SK-N-SH treated with all-trans-retinoic acid at 6 μM for 48 hours (cell line): Measurements from ENCODE around the gene DNM2.
A peak's percentile ranks its signal among the peaks of the same experiment; 100 is the strongest.

Experiments
- ATAC-seq: fragments of 200-7000 bp; cut with Tn5 transposase; 3 replicates; pipeline ENCODE4 v1.9.1; 2020; ENCODE audit warnings: mild to moderate bottlenecking, moderate library complexity
- ARNTL ChIP-seq: fragments of 450-650 bp; formaldehyde crosslinking; IDR thresholded peaks from 2 replicates; pipeline ENCODE4 v1.5.0; 2020; ENCODE audit warnings: low read depth, mild to moderate bottlenecking, moderate library complexity, borderline replicate concordance
- BACH2 ChIP-seq: fragments of 250-450 bp; sonication (Bioruptor Pico); IDR thresholded peaks from 2 replicates; pipeline ENCODE4 v1.9.0; 2021; ENCODE audit warnings: mild to moderate bottlenecking, borderline replicate concordance
- CSDC2 ChIP-seq: fragments of 250-450 bp; sonication (Bioruptor Pico); IDR thresholded peaks from 2 replicates; pipeline ENCODE4 v1.5.0; 2020; ENCODE audit warnings: mild to moderate bottlenecking, moderate library complexity
- ESRRG ChIP-seq: fragments of 250-450 bp; sonication (Bioruptor Pico); IDR thresholded peaks from 2 replicates; pipeline ENCODE4 v1.6.1; 2021; ENCODE audit warnings: mild to moderate bottlenecking
- GLIS3 ChIP-seq: fragments of 250-450 bp; sonication (Bioruptor Pico); IDR thresholded peaks from 2 replicates; pipeline ENCODE4 v1.5.0; 2020; ENCODE audit warnings: mild to moderate bottlenecking, moderate library complexity
- ISL1 ChIP-seq: fragments of 250-450 bp; sonication (Bioruptor Pico); IDR thresholded peaks from 2 replicates; pipeline ENCODE4 v2.1.2; 2022; ENCODE audit warnings: mild to moderate bottlenecking, moderate library complexity
- OSR1 ChIP-seq: fragments of 250-450 bp; sonication (Bioruptor Pico); IDR thresholded peaks from 2 replicates; pipeline ENCODE4 v1.8.0; 2022; ENCODE audit warnings: moderate library complexity, mild to moderate bottlenecking, inconsistent platforms
- PPARA ChIP-seq: fragments of 250-450 bp; sonication (Bioruptor Pico); IDR thresholded peaks from 2 replicates; pipeline ENCODE4 v1.5.0; 2020; ENCODE audit warnings: mild to moderate bottlenecking, borderline replicate concordance
- RARB ChIP-seq: fragments of 250-450 bp; sonication (Bioruptor Pico); IDR thresholded peaks from 2 replicates; pipeline ENCODE4 v1.8.0; 2021; ENCODE audit warnings: mild to moderate bottlenecking, moderate library complexity
- SNAI2 ChIP-seq: fragments of 250-450 bp; sonication (Bioruptor Pico); IDR thresholded peaks from 2 replicates; pipeline ENCODE4 v1.5.0; 2020; ENCODE audit warnings: mild to moderate bottlenecking, moderate library complexity
- TCF4 ChIP-seq: fragments of 250-450 bp; sonication (Bioruptor Pico); IDR thresholded peaks from 2 replicates; pipeline ENCODE4 v1.8.0; 2021; ENCODE audit warnings: mild to moderate bottlenecking, moderate library complexity, borderline replicate concordance
- TOX ChIP-seq: fragments of 250-450 bp; sonication (Bioruptor Pico); IDR thresholded peaks from 2 replicates; pipeline ENCODE4 v1.8.0; 2021; ENCODE audit warnings: mild to moderate bottlenecking, moderate library complexity, borderline replicate concordance
- ZC3H10 ChIP-seq: fragments of 250-450 bp; sonication (Bioruptor Pico); IDR thresholded peaks from 2 replicates; pipeline ENCODE4 v1.5.1; 2021; ENCODE audit warnings: mild to moderate bottlenecking, moderate library complexity
- ZFP3 ChIP-seq: fragments of 250-450 bp; sonication (Bioruptor Pico); IDR thresholded peaks from 2 replicates; pipeline ENCODE4 v1.5.0; 2020; ENCODE audit warnings: mild to moderate bottlenecking, moderate library complexity
- ZFP30 ChIP-seq: fragments of 450-650 bp; formaldehyde crosslinking; IDR thresholded peaks from 2 replicates; pipeline ENCODE4 v1.5.0; 2022; ENCODE audit warnings: mild to moderate bottlenecking, moderate library complexity
- ZNF565 ChIP-seq: fragments of 450-650 bp; formaldehyde crosslinking; conservative IDR thresholded peaks from 2 replicates; pipeline ENCODE4 v1.5.0; 2020; ENCODE audit warnings: low read depth, mild to moderate bottlenecking, moderate library complexity
- ZNF70 ChIP-seq: fragments of 450-650 bp; formaldehyde crosslinking; IDR thresholded peaks from 2 replicates; pipeline ENCODE4 v1.5.0; 2020; ENCODE audit warnings: mild to moderate bottlenecking, moderate library complexity
- TF ChIP-seq, protein P1 (sequence below): fragments of 250-450 bp; sonication (Bioruptor Pico); IDR thresholded peaks from 2 replicates; pipeline ENCODE4 v1.8.0; 2021; ENCODE audit warnings: low read depth, mild to moderate bottlenecking, moderate library complexity, borderline replicate concordance
- TF ChIP-seq, protein P2 (sequence below): fragments of 250-450 bp; sonication (Bioruptor Pico); IDR thresholded peaks from 2 replicates; pipeline ENCODE4 v1.5.1; 2020; ENCODE audit warnings: low read depth, mild to moderate bottlenecking, moderate library complexity
- TF ChIP-seq, protein P3 (sequence below): fragments of 250-450 bp; sonication (Bioruptor Pico); IDR thresholded peaks from 2 replicates; pipeline ENCODE4 v1.5.1; 2021; ENCODE audit warnings: mild to moderate bottlenecking, moderate library complexity
- TF ChIP-seq, protein P4 (sequence below): fragments of 250-450 bp; sonication (Bioruptor Pico); IDR thresholded peaks from 2 replicates; pipeline ENCODE4 v1.8.0; 2020; ENCODE audit warnings: mild to moderate bottlenecking, moderate library complexity, borderline replicate concordance

The DNM2 gene

DNA sequence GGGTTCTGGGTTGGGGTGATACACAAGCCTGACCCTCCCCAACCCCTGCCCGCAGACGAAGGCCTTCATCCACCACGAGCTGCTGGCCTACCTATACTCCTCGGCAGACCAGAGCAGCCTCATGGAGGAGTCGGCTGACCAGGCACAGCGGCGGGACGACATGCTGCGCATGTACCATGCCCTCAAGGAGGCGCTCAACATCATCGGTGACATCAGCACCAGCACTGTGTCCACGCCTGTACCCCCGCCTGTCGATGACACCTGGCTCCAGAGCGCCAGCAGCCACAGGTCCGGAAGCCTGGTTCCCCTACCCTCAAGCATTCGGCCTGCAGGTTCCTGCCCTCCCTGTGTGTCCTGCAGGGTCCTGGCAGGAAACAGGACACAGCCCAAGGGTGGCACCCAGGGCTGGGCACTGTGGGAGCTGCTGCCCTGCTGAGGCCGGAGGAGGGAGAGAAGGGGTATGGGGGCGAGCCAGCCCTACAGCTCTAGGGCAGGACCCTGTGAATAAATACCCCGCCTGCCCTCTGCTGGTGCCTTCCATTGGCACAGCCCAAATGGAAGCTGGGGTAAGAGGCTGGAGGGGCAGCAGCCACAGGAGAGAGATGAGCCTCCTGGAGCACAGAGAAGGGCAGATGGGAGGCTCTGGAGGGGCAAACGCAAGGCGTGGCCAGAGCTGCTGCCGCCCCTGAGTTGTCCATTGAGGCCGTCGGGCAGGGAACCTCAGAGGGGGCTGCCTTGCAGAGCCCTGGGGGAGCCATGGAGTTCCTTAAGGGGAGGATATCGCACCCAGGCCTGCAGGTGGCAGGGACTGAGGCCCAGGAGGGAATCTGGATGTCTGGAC lies 111.3 kb downstream of the DNM2 start:
- TF ChIP-seq ISL1 (CRISPR knock-in tag) = no peak
- no peak for TF ChIP-seq RARB (CRISPR knock-in tag)
- no peak for TF ChIP-seq TCF4 (CRISPR knock-in tag)
- TF ChIP-seq, protein P1, sequence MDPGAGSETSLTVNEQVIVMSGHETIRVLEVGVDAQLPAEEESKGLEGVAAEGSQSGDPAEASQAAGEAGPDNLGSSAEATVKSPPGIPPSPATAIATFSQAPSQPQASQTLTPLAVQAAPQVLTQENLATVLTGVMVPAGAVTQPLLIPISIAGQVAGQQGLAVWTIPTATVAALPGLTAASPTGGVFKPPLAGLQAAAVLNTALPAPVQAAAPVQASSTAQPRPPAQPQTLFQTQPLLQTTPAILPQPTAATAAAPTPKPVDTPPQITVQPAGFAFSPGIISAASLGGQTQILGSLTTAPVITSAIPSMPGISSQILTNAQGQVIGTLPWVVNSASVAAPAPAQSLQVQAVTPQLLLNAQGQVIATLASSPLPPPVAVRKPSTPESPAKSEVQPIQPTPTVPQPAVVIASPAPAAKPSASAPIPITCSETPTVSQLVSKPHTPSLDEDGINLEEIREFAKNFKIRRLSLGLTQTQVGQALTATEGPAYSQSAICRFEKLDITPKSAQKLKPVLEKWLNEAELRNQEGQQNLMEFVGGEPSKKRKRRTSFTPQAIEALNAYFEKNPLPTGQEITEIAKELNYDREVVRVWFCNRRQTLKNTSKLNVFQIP = no peak
- TF ChIP-seq, protein P2, sequence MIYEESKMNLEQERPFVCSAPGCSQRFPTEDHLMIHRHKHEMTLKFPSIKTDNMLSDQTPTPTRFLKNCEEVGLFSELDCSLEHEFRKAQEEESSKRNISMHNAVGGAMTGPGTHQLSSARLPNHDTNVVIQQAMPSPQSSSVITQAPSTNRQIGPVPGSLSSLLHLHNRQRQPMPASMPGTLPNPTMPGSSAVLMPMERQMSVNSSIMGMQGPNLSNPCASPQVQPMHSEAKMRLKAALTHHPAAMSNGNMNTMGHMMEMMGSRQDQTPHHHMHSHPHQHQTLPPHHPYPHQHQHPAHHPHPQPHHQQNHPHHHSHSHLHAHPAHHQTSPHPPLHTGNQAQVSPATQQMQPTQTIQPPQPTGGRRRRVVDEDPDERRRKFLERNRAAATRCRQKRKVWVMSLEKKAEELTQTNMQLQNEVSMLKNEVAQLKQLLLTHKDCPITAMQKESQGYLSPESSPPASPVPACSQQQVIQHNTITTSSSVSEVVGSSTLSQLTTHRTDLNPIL (CRISPR knock-in tag) = no peak
- no peak for TF ChIP-seq CSDC2
- no peak for TF ChIP-seq ZNF70
- no peak for TF ChIP-seq ZC3H10 (CRISPR knock-in tag)
- no peak for TF ChIP-seq ARNTL (CRISPR knock-in tag)
- TF ChIP-seq, all 23 proteins: peak for 0
- peak; percentile 45 for ATAC-seq

DNA sequence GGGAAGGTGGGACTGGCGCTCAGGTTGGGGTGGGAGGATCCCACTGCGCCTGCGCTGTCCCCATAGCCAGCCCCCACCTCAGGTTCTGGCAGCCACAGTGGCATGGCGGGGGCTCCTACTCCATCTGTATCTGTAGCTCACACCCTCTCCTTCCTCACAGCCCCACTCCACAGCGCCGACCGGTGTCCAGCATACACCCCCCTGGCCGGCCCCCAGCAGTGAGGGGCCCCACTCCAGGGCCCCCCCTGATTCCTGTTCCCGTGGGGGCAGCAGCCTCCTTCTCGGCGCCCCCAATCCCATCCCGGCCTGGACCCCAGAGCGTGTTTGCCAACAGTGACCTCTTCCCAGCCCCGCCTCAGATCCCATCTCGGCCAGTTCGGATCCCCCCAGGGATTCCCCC lies 112.1 kb downstream of the DNM2 start:
- TF ChIP-seq OSR1 (CRISPR knock-in tag) (no peak), CSDC2 (no peak), PPARA (CRISPR knock-in tag) (no peak), ZC3H10 (CRISPR knock-in tag) (no peak), TCF4 (CRISPR knock-in tag) (no peak), SNAI2 (CRISPR knock-in tag) (no peak), ZFP3 (CRISPR knock-in tag) (no peak), ESRRG (CRISPR knock-in tag) (no peak), BACH2 (CRISPR knock-in tag) (no peak), TOX (CRISPR knock-in tag) (no peak), ARNTL (CRISPR knock-in tag) (no peak), ZNF565 (CRISPR knock-in tag) (no peak), RARB (CRISPR knock-in tag) (no peak)
- TF ChIP-seq, protein P3, sequence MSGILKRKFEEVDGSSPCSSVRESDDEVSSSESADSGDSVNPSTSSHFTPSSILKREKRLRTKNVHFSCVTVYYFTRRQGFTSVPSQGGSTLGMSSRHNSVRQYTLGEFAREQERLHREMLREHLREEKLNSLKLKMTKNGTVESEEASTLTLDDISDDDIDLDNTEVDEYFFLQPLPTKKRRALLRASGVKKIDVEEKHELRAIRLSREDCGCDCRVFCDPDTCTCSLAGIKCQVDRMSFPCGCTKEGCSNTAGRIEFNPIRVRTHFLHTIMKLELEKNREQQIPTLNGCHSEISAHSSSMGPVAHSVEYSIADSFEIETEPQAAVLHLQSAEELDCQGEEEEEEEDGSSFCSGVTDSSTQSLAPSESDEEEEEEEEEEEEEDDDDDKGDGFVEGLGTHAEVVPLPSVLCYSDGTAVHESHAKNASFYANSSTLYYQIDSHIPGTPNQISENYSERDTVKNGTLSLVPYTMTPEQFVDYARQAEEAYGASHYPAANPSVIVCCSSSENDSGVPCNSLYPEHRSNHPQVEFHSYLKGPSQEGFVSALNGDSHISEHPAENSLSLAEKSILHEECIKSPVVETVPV = no peak
- TF ChIP-seq, protein P4, sequence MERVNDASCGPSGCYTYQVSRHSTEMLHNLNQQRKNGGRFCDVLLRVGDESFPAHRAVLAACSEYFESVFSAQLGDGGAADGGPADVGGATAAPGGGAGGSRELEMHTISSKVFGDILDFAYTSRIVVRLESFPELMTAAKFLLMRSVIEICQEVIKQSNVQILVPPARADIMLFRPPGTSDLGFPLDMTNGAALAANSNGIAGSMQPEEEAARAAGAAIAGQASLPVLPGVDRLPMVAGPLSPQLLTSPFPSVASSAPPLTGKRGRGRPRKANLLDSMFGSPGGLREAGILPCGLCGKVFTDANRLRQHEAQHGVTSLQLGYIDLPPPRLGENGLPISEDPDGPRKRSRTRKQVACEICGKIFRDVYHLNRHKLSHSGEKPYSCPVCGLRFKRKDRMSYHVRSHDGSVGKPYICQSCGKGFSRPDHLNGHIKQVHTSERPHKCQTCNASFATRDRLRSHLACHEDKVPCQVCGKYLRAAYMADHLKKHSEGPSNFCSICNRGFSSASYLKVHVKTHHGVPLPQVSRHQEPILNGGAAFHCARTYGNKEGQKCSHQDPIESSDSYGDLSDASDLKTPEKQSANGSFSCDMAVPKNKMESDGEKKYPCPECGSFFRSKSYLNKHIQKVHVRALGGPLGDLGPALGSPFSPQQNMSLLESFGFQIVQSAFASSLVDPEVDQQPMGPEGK (CRISPR knock-in tag) = no peak
- TF ChIP-seq, protein P1 = no peak
- TF ChIP-seq, protein P2 (CRISPR knock-in tag) = no peak
- no peak for ATAC-seq

DNA sequence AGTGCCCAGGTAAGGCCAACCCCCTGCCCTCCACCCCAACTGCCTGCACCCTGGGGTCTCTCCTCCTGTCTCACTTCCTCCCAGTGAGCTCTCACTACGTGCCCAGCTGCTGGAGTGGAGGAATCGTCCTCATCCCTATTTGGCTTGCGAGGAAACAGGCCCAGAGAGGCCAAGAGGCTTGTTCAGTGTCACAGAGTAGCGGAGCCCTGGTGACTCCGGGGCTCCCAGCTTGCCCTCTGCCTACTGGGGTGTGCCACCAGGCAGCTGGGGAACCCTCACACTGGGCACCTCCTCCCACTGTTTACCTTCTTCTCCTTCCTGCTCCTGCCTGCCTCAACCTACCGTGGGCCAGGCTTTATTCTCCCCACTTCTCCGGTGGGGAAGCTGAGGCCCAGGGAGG lies 112.5 kb downstream of the DNM2 start:
- no peak for ATAC-seq
- TF ChIP-seq, protein P1 = no peak
- TF ChIP-seq SNAI2 (CRISPR knock-in tag) (no peak), OSR1 (CRISPR knock-in tag) (no peak), ZNF70 (no peak), PPARA (CRISPR knock-in tag) (no peak), ESRRG (CRISPR knock-in tag) (no peak), RARB (CRISPR knock-in tag) (no peak), GLIS3 (CRISPR knock-in tag) (no peak), ZFP3 (CRISPR knock-in tag) (no peak), TOX (CRISPR knock-in tag) (no peak), ZFP30 (CRISPR knock-in tag) (no peak), CSDC2 (no peak)
- TF ChIP-seq, protein P2 (CRISPR knock-in tag) = no peak
- TF ChIP-seq, protein P3 = no peak
